Lung (tissue), 12 donors: ENCODE measurements around the gene DPM1. TPM values are rescaled to one million over a fixed set of nuclear protein-coding genes. Genes with fewer than 3 reads are reported as not detected.
"Not testable (repeated sequence)": the region's sequence is repeated elsewhere in the genome, so short reads cannot be mapped to it uniquely, and the experiment has no call there.

Source experiments
- ATAC-seq: fragments of 200-7000 bp; cut with Tn5 transposase; one replicate; pipeline ENCODE4 v1.9.1; 2020; ENCODE audit warnings: moderate number of reproducible peaks; ENCODE audit not compliant: insufficient read depth, low FRiP score
- DNase-seq, 3 donors: peaks; one replicate each; pipeline ENCODE4 v3.0.0-alpha.2; 2013 to 2017
- H3K27ac ChIP-seq, 2 donors: one replicate each; pipeline ENCODE4 v1.5.1; 2013; ENCODE audit warnings: mild to moderate bottlenecking in 2 of 2, moderate library complexity in 2 of 2, control low read depth in 1 of 2, inconsistent platforms in 1 of 2, low read depth in 1 of 2, low read length in 1 of 2
- H3K27me3 ChIP-seq, 3 donors: one replicate each; pipeline ENCODE4 v1.5.1; 2013; ENCODE audit warnings: low read length in 2 of 3; ENCODE audit not compliant: control insufficient read depth in 3 of 3, insufficient read depth in 3 of 3
- H3K36me3 ChIP-seq, 4 donors: one replicate each; pipeline ENCODE4 v1.5.1; 2013; ENCODE audit warnings: low read length in 4 of 4, mild to moderate bottlenecking in 1 of 4, moderate library complexity in 1 of 4; ENCODE audit not compliant: control insufficient read depth in 4 of 4, insufficient read depth in 4 of 4
- H3K4me1 ChIP-seq, 5 donors: one replicate each; pipeline ENCODE4 v1.5.1; 2013; ENCODE audit warnings: low read length in 5 of 5, mild to moderate bottlenecking in 2 of 5, moderate library complexity in 1 of 5; ENCODE audit not compliant: control insufficient read depth in 5 of 5, insufficient read depth in 5 of 5
- H3K4me3 ChIP-seq: one replicate; pipeline ENCODE4 v1.5.1; 2013; ENCODE audit warnings: mild to moderate bottlenecking, control low read depth, moderate library complexity
- H3K9ac ChIP-seq, 2 donors: one replicate each; pipeline ENCODE4 v1.5.1; 2013; ENCODE audit warnings: low read length in 2 of 2, control low read depth in 1 of 2; ENCODE audit not compliant: insufficient read depth in 1 of 2
- H3K9me3 ChIP-seq, 4 donors: one replicate each; pipeline ENCODE4 v1.5.1; 2013; ENCODE audit warnings: low read length in 3 of 4, mild to moderate bottlenecking in 1 of 4, moderate library complexity in 1 of 4; ENCODE audit not compliant: control insufficient read depth in 4 of 4, insufficient read depth in 3 of 4
- CTCF ChIP-seq: IDR thresholded peaks from 2 replicates; pipeline ENCODE4 v1.5.1; 2012; ENCODE audit warnings: mild to moderate bottlenecking; ENCODE audit errors: control extremely low read depth, extremely low read depth
- WGBS, 2 donors: extraction: QIAGEN DNeasy Blood & Tissue Kit; methylation state at CpG; one replicate each; pipeline ENCODE4 v1.1.7; 2013; 5-methylcytosine and 5-hydroxymethylcytosine counted together
- polyA plus RNA-seq, 2 donors: library from polyadenylated mRNA; stranded (reverse); fragments of 200-250 nt; gene quantifications; one replicate each; pipeline ENCODE4 v1.2.1, GENCODE V29; 2013
- total RNA-seq, 2 donors: library from RNA; depleted of rRNA in 1 of 2; stranded (reverse); fragments of >200 nt in 1 of 2; gene quantifications; one replicate each; pipeline ENCODE4 v1.2.1, GENCODE V29; 2014 to 2021
- donor health status: control.
- donor health status: control.
- donor health status: Bipolar disorder and iron deficiency.
- donor health status: healthy.
- donor health status: DM: yes; HTN: yes; CAD: no.

Gene DPM1
- total and polyA plus RNA-seq, 4 donors, result 27.9 to 57.3 (median 33.3) TPM

- H3K4me1 ChIP-seq, result peaks cover 0 to 4% (median 0%) of the 10 kb centered on the region in 5 donors
- no peak for DNase-seq
- no peaks in the 10 kb centered on the region for H3K9me3 ChIP-seq
- H3K4me3 ChIP-seq, result no peak overlapping the region
- 51 to 62% methylated on average over 8 of the region's 8 CpGs for WGBS, 2 donors
- H3K27me3 ChIP-seq, result peaks cover 0 to 6% (median 0%) of the 10 kb centered on the region in 3 donors
- TF ChIP-seq CTCF, result no peak
- ATAC-seq, result peak; percentile 65
- H3K9ac ChIP-seq, result no peak overlapping the region
- no peak overlapping the region for H3K27ac ChIP-seq
- H3K36me3 ChIP-seq, result no peaks in the 10 kb centered on the region
These were observed 21.8 kb upstream of the DPM1 start for GRCh38 chr20:50980071-50980681.

GRCh38 chr20:50978533-50978932 is 20.2 kb upstream of the DPM1 start:
- not testable (repeated sequence) for DNase-seq, H3K4me1 ChIP-seq, H3K9me3 ChIP-seq, H3K36me3 ChIP-seq, H3K27me3 ChIP-seq, H3K4me3 ChIP-seq, H3K9ac ChIP-seq, H3K27ac ChIP-seq, ATAC-seq
- WGBS, 2 donors, result 88 to 95% methylated on average over 4 of the region's 4 CpGs

GRCh38 chr20:50977066-50978021 is 19.0 kb upstream of the DPM1 start:
- Histone ChIP-seq H3K4me3 (no peak overlapping the region), H3K9ac (no peak overlapping the region), H3K36me3 (no peaks in the 10 kb centered on the region), H3K9me3 (no peaks in the 10 kb centered on the region), H3K4me1 (peaks cover 0 to 4% (median 0%) of the 10 kb centered on the region in 5 donors), H3K27me3 (no peaks in the 10 kb centered on the region), H3K27ac (no peak overlapping the region)
- TF ChIP-seq CTCF, result no peak
- ATAC-seq, result no peak
- WGBS, 2 donors, result 50 to 69% methylated on average over 20 of the region's 20 CpGs
- DNase-seq, result no peak

- no peaks in the 10 kb centered on the region for H3K9me3 ChIP-seq
- DNase-seq (no peak), ATAC-seq (no peak)
- no peak overlapping the region for H3K27ac ChIP-seq
- no peak for TF ChIP-seq CTCF
- H3K9ac ChIP-seq, result no peak overlapping the region
- peaks cover 0 to under 1% (median 0%) of the 10 kb centered on the region in 5 donors for H3K4me1 ChIP-seq
- no peak overlapping the region for H3K4me3 ChIP-seq
- 89 to 92% methylated on average over 10 of the region's 10 CpGs for WGBS, 2 donors
- no peaks in the 10 kb centered on the region for H3K36me3 ChIP-seq
- H3K27me3 ChIP-seq, result no peaks in the 10 kb centered on the region
These were observed 17.5 kb upstream of the DPM1 start for GRCh38 chr20:50975701-50976330.
